HG02763 (cell line): ENCODE measurements around the gene TRIM43B.
"Not testable (repeated sequence)": the region's sequence is repeated elsewhere in the genome, so short reads cannot be mapped to it uniquely, and the experiment has no call there.

Experiments used
- ATAC-seq: cut with Tn5 transposase; IDR thresholded peaks from one replicate; pipeline ENCODE4 v1.9.1; 2021; ENCODE audit warnings: mild to moderate bottlenecking, moderate library complexity; ENCODE audit not compliant: unreplicated experiment

Gene TRIM43B

DNA sequence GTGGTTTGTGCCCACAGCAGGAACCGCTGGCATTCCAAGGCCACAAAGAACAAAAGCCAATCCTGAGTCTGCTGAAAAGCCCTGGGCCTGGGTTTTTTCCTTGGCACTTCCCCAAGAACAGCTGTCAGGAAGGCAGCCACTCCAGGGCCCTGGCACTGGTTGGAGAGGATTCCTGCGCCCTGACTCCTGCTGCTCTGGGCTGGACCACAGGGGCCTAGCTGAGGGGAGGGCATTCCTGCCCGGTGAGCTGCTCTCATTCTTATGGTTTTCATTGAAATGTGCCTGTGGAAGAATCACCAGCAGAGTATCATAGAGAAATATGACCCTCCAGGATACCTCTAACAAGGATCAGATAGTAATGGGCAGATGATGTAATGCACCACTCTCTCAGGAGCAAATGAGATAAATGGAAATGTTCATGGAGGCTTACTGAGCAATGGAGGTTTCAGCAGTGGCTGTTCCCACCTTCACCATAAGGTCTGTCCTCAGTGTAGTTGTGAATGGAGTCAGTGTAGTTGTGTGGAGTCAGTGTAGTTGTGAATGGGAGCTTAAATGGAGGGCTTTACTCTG, 50.0 kb downstream of the TRIM43B start:
- not testable (repeated sequence) for ATAC-seq

DNA sequence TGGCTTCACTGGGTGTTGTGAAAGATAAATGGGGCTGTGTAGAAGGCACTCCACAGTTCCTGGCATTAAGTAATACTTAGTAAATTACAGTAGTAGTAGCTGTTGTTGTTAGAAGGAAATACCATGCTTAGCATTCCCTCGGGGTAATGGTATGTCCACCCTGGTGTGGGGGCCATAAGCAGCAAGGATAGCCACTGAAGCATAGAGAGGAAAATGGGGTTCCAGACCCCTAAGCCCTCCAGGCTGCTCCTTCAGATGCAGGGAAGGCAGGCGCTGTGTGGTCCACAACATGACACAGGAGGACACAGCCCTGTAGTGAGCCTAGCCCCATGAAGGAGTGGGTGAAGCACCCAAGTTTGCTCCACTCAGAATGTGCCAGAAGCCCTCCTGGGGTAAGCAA, 50.6 kb downstream of the TRIM43B start:
- not testable (repeated sequence) for ATAC-seq

DNA sequence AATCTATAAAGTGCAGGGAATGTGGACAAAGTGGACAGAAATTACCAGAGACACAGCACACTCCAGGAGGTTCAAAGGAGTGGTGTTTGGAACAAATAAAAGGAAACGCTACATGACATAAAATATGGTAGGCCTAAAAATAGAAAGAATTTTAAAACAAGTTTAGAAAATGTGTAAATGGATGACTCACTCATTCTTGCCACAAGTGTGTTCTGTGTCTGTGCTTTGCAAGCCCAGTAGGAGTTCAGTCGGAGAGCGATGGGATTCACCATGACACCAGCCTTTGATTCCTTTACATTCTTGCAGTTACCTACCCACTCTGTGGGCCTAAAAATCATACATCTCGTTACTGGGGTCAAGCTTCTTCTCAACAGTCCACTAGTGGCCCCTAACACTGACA, 51.2 kb downstream of the TRIM43B start:
- not testable (repeated sequence) for ATAC-seq

DNA sequence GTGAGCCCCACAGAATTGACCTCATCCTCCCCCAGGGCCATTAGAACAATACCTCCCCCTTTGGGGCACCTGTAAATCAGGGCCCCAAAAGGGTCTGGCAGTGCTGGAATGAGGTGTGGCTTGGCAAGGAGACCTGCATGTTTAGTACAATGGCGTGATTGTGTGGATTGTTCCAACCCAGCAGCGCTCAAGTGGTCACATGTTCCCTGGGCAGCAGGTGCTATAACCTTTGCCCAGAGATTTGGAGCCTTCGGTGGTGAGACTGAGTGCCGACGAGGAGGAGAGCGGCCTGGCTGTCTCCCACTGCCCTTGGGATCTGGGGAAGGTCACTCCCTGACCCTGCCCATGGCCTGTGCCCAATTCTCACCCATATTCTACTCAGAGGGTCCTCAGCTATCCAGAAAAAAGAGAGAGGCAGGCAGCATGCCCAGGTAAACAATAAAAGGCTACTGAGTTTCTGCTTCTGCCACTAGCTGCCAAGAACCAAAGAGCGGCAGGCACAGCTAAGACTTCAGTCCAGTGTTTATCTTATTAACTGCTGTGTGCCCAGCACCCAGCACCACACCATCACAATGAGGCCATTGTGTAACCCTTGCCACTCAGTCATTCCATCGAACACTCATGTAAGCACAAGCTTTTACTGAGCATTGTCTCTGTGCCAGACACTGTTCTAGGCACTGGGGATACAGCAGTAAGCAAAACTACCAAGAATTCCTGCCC, 54.6 kb downstream of the TRIM43B start:
- not testable (repeated sequence) for ATAC-seq

DNA sequence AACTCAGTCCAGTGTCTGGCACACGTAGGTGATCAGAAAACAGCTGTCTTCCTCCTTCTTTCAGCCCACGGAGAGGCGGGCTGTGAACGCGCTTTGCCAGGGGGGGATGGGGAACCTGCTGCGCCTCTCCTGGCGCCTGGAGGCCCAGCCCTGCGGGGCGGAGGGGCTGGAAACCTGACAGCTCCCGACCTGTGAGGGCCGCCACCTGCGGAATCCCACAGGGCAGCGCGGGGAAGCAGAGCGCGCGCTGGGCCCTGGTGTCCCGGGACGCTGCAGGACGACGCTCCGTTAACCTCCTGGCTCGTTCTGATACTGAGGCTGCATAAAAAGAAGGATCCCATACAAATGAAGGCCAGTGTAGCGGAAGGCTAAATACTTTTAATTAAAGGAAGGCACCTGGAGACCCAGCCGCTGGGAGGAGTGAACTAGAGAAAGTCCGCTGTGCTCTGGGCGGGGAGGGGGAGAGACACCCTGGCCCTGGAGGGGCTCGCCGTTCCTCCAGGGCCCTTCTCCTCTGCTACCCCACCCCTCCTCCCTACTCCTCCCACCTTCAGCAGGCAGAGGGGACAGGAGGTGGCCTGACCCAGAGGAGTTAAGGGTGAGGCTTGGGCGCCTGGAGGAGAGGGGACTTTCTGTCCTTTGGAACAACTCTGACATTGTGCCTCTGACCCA, 57.2 kb downstream of the TRIM43B start:
- not testable (repeated sequence) for ATAC-seq
